Liver (tissue), 9 donors: ENCODE results near the gene ATP11A. TPM values are rescaled to one million over a fixed set of nuclear protein-coding genes. Genes with fewer than 3 reads are reported as not detected.

Source experiments
- DNase-seq: peaks from one replicate; pipeline ENCODE4 v3.0.0-alpha.2; 2017; ENCODE audit warnings: low spot score
- H3K27ac ChIP-seq, 2 donors: one replicate each; pipeline ENCODE4 v1.7.0; 2013; ENCODE audit warnings: inconsistent platforms in 2 of 2, low read length in 2 of 2, control low read depth in 1 of 2, low read depth in 1 of 2, mild to moderate bottlenecking in 1 of 2
- H3K27me3 ChIP-seq, 4 donors: one replicate each; pipeline versions ENCODE4 v1.6.1 to v1.7.0; 2013; ENCODE audit warnings: low read length in 3 of 4, inconsistent platforms in 1 of 4, mild to moderate bottlenecking in 1 of 4, moderate library complexity in 1 of 4; ENCODE audit not compliant: control insufficient read depth in 4 of 4, insufficient read depth in 4 of 4
- H3K36me3 ChIP-seq, 4 donors: one replicate each; pipeline versions ENCODE4 v1.6.1 to v1.7.0; 2013; ENCODE audit warnings: low read length in 3 of 4, mild to moderate bottlenecking in 3 of 4, low read depth in 1 of 4, moderate library complexity in 1 of 4; ENCODE audit not compliant: control insufficient read depth in 4 of 4, insufficient read depth in 3 of 4
- H3K4me1 ChIP-seq, 4 donors: one replicate each; pipeline versions ENCODE4 v1.6.1 to v1.7.0; 2013; ENCODE audit warnings: low read length in 3 of 4, mild to moderate bottlenecking in 3 of 4, moderate library complexity in 1 of 4; ENCODE audit not compliant: control insufficient read depth in 4 of 4, insufficient read depth in 4 of 4
- H3K4me3 ChIP-seq, 3 donors: one replicate each; pipeline versions ENCODE4 v1.6.1 to v1.7.0; 2013; ENCODE audit warnings: low read length in 3 of 3, control low read depth in 1 of 3, low read depth in 1 of 3, mild to moderate bottlenecking in 1 of 3
- H3K9ac ChIP-seq, 2 donors: one replicate each; pipeline ENCODE4 v1.7.0; 2013; ENCODE audit warnings: low read length in 2 of 2, mild to moderate bottlenecking in 2 of 2, moderate library complexity in 2 of 2, control low read depth in 1 of 2, low read depth in 1 of 2
- H3K9me3 ChIP-seq, 4 donors: one replicate each; pipeline versions ENCODE4 v1.6.1 to v1.7.0; 2013; ENCODE audit warnings: low read length in 3 of 4; ENCODE audit not compliant: control insufficient read depth in 4 of 4
- FOXA1 ChIP-seq: IDR thresholded peaks from 2 replicates; pipeline ENCODE4 v1.6.1; 2016; ENCODE audit warnings: antibody characterized with exemption
- FOXA2 ChIP-seq: IDR thresholded peaks from 2 replicates; pipeline ENCODE4 v1.6.1; 2016; ENCODE audit warnings: antibody characterized with exemption
- GABPA ChIP-seq, 2 donors: IDR thresholded peaks in 1 of 2; conservative IDR thresholded peaks in 1 of 2; 2 replicates each; pipeline ENCODE4 v1.6.1; 2016; ENCODE audit warnings: antibody characterized with exemption in 2 of 2, mild to moderate bottlenecking in 1 of 2, moderate library complexity in 1 of 2
- HNF4A ChIP-seq, 2 donors: conservative IDR thresholded peaks; 2 replicates each; pipeline ENCODE4 v1.6.1; 2016; ENCODE audit warnings: antibody characterized with exemption in 2 of 2, mild to moderate bottlenecking in 2 of 2
- HNF4G ChIP-seq: IDR thresholded peaks from 2 replicates; pipeline ENCODE4 v1.6.1; 2016; ENCODE audit warnings: antibody characterized with exemption
- JUND ChIP-seq, 2 donors: IDR thresholded peaks; 2 replicates each; pipeline ENCODE4 v1.6.1; 2016; ENCODE audit warnings: antibody characterized with exemption in 2 of 2
- NR2F2 ChIP-seq: IDR thresholded peaks from 2 replicates; pipeline ENCODE4 v1.6.1; 2016; ENCODE audit warnings: antibody characterized with exemption
- RAD21 ChIP-seq, 2 donors: IDR thresholded peaks; 2 replicates each; pipeline ENCODE4 v1.6.1; 2016; ENCODE audit warnings: antibody characterized with exemption in 2 of 2, mild to moderate bottlenecking in 2 of 2
- RXRA ChIP-seq, 2 donors: IDR thresholded peaks; 2 replicates each; pipeline ENCODE4 v1.6.1; 2017 to 2018; ENCODE audit warnings: antibody characterized with exemption in 2 of 2, mild to moderate bottlenecking in 1 of 2
- SP1 ChIP-seq: IDR thresholded peaks from 2 replicates; pipeline ENCODE4 v1.6.1; 2018; ENCODE audit warnings: antibody characterized with exemption, mild to moderate bottlenecking
- TAF1 ChIP-seq: conservative IDR thresholded peaks from 2 replicates; pipeline ENCODE4 v1.6.1; 2016; ENCODE audit warnings: antibody characterized with exemption, mild to moderate bottlenecking
- YY1 ChIP-seq: IDR thresholded peaks from 2 replicates; pipeline ENCODE4 v1.6.1; 2016; ENCODE audit warnings: antibody characterized with exemption, mild to moderate bottlenecking
- WGBS: extraction: QIAGEN DNeasy Blood & Tissue Kit; methylation state at CpG from one replicate; pipeline ENCODE4 v1.1.7; 2013; 5-methylcytosine and 5-hydroxymethylcytosine counted together
- polyA plus RNA-seq, 2 donors: library from polyadenylated mRNA; stranded (reverse) in 1 of 2; unstranded in 1 of 2; fragments of 200-250 nt in 1 of 2; fragments of >200 nt in 1 of 2; fragmentation: Nextera tagmentation in 1 of 2; extraction: Ambion mirVana in 1 of 2; gene quantifications; one replicate each; pipeline versions ENCODE4 v1.2.1 to v1.2.3, GENCODE V29; 2013 to 2015
- total RNA-seq, 2 donors: library from RNA; depleted of rRNA; stranded (reverse); fragments of >200 nt; gene quantifications; one replicate each; pipeline ENCODE4 v1.2.3, GENCODE V29; 2014
- TF ChIP-seq, protein P1 (sequence below): IDR thresholded peaks from 2 replicates; pipeline ENCODE4 v1.6.1; 2016; ENCODE audit warnings: antibody characterized with exemption, mild to moderate bottlenecking
- TF ChIP-seq, protein P2 (sequence below): IDR thresholded peaks from 2 replicates; pipeline ENCODE4 v1.6.1; 2016; ENCODE audit warnings: antibody characterized with exemption
- TF ChIP-seq, protein P3 (sequence below): IDR thresholded peaks from 2 replicates; pipeline ENCODE4 v1.6.1; 2016; ENCODE audit warnings: antibody characterized with exemption
- TF ChIP-seq, protein P4 (sequence below): IDR thresholded peaks from 2 replicates; pipeline ENCODE4 v1.6.1; 2016; ENCODE audit warnings: antibody characterized with exemption
- donor health status: healthy.
- donor health status: healthy.
- donor health status: healthy.
- donor health status: healthy.
- donor health status: healthy.

Gene ATP11A
- total and polyA plus RNA-seq, 4 donors: 8.7 to 27.9 (median 13.8) TPM

DNA sequence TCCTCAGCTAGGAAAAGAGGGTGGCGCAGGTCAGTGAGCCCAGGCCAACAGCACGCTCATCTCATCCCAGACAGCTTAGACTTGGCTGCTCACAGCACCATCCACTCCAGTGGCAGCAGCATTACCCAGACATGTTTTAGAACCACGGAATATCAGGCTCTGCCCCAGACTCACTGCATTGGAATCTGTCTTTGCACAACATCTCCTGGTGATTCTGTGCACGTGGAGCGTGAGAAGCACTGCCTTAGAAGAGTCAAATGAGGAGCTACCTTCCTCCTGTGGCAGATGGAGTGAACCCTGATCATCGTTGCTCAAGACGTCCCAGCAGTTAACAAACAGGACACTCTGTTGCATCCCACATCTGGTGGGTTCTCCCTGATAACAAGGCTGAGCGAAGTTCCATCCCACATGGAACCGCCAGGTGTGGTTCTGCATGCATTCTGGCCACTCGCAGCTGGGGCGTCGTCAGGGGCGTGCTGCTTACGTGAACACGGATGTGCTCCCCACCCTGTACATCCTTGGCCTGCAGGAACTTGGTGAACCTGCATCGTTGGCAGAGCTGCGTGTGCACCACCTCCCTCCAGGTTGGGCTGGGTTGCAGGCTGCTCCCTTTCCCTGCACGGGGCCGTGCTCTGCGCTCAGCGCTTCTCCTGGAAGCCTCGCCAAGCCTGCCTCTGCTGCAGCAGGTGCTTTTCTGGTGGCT lies 25.2 kb upstream of the ATP11A start:
- Histone ChIP-seq H3K4me3 (no peak overlapping the region), H3K36me3 (no peaks in the 10 kb centered on the region), H3K9ac (no peak overlapping the region), H3K4me1 (no peaks in the 10 kb centered on the region), H3K27me3 (no peaks in the 10 kb centered on the region), H3K27ac (no peak overlapping the region), H3K9me3 (no peaks in the 10 kb centered on the region)
- DNase-seq: no peak
- TF ChIP-seq, protein P1, sequence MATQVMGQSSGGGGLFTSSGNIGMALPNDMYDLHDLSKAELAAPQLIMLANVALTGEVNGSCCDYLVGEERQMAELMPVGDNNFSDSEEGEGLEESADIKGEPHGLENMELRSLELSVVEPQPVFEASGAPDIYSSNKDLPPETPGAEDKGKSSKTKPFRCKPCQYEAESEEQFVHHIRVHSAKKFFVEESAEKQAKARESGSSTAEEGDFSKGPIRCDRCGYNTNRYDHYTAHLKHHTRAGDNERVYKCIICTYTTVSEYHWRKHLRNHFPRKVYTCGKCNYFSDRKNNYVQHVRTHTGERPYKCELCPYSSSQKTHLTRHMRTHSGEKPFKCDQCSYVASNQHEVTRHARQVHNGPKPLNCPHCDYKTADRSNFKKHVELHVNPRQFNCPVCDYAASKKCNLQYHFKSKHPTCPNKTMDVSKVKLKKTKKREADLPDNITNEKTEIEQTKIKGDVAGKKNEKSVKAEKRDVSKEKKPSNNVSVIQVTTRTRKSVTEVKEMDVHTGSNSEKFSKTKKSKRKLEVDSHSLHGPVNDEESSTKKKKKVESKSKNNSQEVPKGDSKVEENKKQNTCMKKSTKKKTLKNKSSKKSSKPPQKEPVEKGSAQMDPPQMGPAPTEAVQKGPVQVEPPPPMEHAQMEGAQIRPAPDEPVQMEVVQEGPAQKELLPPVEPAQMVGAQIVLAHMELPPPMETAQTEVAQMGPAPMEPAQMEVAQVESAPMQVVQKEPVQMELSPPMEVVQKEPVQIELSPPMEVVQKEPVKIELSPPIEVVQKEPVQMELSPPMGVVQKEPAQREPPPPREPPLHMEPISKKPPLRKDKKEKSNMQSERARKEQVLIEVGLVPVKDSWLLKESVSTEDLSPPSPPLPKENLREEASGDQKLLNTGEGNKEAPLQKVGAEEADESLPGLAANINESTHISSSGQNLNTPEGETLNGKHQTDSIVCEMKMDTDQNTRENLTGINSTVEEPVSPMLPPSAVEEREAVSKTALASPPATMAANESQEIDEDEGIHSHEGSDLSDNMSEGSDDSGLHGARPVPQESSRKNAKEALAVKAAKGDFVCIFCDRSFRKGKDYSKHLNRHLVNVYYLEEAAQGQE: no peak
- TF ChIP-seq NR2F2: no peak
- TF ChIP-seq, protein P2, sequence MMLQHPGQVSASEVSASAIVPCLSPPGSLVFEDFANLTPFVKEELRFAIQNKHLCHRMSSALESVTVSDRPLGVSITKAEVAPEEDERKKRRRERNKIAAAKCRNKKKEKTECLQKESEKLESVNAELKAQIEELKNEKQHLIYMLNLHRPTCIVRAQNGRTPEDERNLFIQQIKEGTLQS: no peak
- no peak for TF ChIP-seq HNF4G
- no peak for TF ChIP-seq TAF1
- no peak for TF ChIP-seq JUND (IDR thresholded peaks at IDR 0.05)
- TF ChIP-seq RAD21 (IDR thresholded peaks at IDR 0.05): no peak
- TF ChIP-seq, protein P3, sequence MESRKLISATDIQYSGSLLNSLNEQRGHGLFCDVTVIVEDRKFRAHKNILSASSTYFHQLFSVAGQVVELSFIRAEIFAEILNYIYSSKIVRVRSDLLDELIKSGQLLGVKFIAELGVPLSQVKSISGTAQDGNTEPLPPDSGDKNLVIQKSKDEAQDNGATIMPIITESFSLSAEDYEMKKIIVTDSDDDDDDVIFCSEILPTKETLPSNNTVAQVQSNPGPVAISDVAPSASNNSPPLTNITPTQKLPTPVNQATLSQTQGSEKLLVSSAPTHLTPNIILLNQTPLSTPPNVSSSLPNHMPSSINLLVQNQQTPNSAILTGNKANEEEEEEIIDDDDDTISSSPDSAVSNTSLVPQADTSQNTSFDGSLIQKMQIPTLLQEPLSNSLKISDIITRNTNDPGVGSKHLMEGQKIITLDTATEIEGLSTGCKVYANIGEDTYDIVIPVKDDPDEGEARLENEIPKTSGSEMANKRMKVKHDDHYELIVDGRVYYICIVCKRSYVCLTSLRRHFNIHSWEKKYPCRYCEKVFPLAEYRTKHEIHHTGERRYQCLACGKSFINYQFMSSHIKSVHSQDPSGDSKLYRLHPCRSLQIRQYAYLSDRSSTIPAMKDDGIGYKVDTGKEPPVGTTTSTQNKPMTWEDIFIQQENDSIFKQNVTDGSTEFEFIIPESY: no peak
- TF ChIP-seq YY1: no peak
- TF ChIP-seq GABPA (IDR thresholded peaks at IDR 0.05 in 1 of 2, conservative IDR thresholded peaks at IDR 0.05 in 1 of 2): no peak
- WGBS: 82% methylated on average over 22 of the region's 22 CpGs

DNA sequence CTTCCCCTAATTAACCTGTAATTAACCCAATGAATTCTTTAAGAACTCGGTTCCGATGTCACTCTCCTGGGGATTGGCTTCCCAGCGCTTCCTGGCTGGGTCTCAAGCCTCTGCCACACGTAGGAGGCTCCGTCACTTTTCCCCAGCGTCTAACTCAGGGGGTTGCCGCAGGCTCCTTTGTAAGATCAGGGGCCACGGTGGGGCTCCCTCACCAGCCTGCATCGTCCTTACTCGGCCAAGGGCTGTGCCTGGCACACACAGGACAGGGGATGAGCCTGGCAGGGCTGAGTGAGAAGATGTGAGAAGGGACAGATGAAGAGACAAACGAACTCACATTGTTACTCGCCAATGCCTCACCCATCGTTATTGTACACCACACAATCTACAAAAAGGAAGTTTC lies 20.9 kb upstream of the ATP11A start:
- Histone ChIP-seq H3K4me1 (no peaks in the 10 kb centered on the region), H3K27ac (no peak overlapping the region), H3K9ac (no peak overlapping the region), H3K9me3 (no peaks in the 10 kb centered on the region), H3K36me3 (no peaks in the 10 kb centered on the region), H3K27me3 (no peaks in the 10 kb centered on the region), H3K4me3 (no peak overlapping the region)
- TF ChIP-seq, protein P2: no peak
- TF ChIP-seq FOXA1: no peak
- no peak for TF ChIP-seq FOXA2
- TF ChIP-seq, protein P1: no peak
- no peak for TF ChIP-seq NR2F2
- TF ChIP-seq, protein P3: no peak
- TF ChIP-seq, protein P4, sequence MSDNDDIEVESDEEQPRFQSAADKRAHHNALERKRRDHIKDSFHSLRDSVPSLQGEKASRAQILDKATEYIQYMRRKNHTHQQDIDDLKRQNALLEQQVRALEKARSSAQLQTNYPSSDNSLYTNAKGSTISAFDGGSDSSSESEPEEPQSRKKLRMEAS: no peak
- TF ChIP-seq SP1: no peak
- TF ChIP-seq TAF1: no peak
- no peak for TF ChIP-seq HNF4A (conservative IDR thresholded peaks at IDR 0.05)
- TF ChIP-seq YY1: no peak
- no peak for TF ChIP-seq RXRA (IDR thresholded peaks at IDR 0.05)
- TF ChIP-seq JUND (IDR thresholded peaks at IDR 0.05): no peak
- no peak for TF ChIP-seq HNF4G
- WGBS: 90% methylated on average over 13 of the region's 13 CpGs
- no peak for DNase-seq
